GM12874 (cell line): Measurements from ENCODE around the gene NEU4.

Experiments
- TF ChIP-seq, protein P1 (sequence below): IDR thresholded peaks from 2 replicates; pipeline ENCODE4 v1.5.1; 2011; ENCODE audit warnings: low read depth, mild to moderate bottlenecking, control low read depth, low read length, moderate library complexity; ENCODE audit not compliant: insufficient read depth

The NEU4 gene

DNA sequence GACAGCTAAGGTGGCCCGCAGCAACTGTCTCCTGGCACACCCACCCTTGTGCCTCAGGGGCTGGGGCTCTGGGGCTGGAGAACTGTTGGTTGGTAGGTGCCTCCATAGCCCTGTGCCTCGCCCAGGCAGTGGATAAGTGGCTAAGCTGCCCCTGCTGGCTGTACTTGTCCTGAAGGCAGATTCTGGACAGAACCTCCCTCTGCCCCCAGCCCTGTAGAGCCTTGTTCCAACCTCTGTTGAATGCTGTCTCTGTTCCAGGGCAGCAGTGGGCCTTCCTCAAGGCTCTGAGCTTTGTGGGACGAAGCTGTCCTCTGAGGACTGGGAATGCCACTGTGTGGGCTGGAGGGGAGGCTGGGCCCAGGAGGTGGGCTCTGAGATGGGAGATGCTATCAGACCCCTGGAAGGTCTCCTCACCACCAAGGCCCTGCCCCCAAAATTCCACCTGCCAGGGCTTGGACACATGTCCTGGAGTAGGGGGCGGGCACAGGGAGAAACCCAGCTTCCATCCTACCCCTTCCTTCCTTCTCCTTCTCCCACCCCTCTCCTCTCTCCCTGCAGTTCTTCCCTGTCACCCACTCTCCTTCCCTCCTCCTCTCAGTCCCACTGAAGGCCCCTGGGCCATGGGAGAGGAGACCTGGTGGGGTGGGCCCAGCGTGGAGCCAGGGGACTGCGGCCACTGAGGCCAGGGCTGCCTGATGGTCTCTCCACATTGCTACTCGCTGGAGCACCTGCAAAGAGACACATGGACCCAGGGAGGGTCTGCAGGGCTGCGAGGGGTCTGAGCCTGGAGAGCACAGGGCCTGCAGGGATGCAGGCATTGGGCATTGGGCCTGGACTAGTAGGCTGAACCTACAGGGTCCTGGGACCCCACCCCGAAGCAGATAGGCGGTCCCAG, 51.4 kb downstream of the NEU4 start:
- TF ChIP-seq, protein P1, sequence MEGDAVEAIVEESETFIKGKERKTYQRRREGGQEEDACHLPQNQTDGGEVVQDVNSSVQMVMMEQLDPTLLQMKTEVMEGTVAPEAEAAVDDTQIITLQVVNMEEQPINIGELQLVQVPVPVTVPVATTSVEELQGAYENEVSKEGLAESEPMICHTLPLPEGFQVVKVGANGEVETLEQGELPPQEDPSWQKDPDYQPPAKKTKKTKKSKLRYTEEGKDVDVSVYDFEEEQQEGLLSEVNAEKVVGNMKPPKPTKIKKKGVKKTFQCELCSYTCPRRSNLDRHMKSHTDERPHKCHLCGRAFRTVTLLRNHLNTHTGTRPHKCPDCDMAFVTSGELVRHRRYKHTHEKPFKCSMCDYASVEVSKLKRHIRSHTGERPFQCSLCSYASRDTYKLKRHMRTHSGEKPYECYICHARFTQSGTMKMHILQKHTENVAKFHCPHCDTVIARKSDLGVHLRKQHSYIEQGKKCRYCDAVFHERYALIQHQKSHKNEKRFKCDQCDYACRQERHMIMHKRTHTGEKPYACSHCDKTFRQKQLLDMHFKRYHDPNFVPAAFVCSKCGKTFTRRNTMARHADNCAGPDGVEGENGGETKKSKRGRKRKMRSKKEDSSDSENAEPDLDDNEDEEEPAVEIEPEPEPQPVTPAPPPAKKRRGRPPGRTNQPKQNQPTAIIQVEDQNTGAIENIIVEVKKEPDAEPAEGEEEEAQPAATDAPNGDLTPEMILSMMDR, result no peak

DNA sequence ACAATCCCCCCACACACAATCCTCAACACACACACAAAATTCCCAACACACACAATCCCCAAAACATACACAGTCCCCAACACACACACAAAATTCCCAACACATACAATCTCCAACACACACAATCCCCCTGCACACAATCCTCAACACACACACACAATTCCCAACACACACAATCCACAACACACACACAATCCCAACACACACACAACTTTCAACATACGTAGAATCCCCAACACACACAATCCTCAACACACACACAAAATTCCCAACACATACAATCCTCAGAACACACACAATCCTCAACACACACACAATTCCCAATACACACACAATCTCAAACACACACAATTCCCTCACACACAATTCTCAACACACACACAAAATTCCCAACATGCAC, 52.3 kb downstream of the NEU4 start:
- TF ChIP-seq, protein P1, result no peak

DNA sequence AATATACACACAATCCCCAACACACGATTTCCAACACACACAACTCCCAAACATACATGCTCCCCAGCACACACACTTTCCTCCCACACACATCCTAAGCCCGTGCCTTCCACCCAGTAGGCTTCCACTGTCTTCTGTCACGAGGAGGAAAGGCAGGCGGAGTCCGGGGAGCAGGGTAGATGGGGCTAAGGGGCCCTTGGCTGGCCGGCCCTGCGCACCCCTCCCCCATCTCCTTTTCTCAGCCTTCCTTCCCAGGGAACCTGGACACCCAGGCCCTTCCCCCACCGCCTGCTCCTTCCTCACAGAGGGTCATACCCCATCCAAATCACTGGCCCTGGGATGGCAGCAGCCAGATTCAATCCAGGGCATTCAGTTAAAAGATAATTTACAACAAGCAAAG, 53.1 kb downstream of the NEU4 start:
- TF ChIP-seq, protein P1, result no peak

DNA sequence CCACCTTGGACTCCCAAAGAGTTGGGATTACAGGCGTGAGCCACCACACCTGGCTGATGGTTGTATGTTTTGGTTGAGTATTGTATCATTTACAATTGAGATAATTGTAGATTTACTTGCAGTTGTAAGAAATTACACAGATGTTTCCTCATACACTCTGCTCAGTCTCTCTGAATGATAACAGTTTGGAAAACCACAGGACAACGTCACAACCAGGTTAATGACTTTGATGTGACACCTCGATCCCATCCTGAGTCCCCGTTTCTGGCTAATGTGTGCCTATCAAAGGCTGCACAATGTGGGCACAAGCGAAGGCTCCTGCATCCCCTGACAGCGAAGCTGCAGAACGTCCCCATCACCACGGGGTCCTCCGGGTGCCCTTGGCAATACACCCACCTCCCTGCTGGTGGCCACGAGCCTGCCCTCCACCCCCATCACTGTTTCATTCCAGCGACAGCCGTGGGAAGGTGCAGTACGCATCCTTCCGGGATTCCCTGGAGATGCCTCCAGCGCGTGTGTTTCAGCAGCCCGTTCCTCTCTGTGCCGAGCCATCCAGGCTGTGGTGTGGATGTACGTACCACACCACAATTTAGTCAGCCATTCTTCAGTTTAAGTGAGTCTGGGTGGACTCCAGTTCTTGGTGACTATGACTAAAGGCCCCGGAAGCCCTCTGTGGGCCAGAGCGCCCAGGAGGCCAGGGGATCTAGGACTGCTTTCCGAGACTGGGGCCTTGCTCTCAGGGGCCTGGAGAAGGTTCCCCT, 54.0 kb downstream of the NEU4 start:
- TF ChIP-seq, protein P1, result no peak

DNA sequence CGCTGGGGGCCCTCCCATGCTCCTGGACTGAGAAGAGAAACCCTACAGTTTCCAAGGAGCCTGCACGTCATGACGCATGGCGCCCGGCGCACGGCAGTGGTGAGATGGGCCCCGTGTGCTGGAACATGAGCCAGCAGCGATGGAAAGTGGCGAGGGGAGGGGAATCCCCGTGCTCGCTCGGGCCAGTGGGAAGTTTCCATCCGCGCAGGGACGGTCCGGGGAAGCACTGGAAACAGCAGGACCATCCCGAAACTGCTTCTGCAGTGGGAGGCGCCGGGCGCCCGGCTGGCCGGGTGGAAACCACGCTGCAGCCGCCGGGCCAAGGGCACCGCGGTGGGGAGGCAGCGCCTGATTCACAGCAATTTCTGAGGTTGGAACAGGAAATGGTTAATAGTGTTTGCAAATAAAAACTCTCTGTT, 54.6 kb downstream of the NEU4 start:
- TF ChIP-seq, protein P1, result no peak

DNA sequence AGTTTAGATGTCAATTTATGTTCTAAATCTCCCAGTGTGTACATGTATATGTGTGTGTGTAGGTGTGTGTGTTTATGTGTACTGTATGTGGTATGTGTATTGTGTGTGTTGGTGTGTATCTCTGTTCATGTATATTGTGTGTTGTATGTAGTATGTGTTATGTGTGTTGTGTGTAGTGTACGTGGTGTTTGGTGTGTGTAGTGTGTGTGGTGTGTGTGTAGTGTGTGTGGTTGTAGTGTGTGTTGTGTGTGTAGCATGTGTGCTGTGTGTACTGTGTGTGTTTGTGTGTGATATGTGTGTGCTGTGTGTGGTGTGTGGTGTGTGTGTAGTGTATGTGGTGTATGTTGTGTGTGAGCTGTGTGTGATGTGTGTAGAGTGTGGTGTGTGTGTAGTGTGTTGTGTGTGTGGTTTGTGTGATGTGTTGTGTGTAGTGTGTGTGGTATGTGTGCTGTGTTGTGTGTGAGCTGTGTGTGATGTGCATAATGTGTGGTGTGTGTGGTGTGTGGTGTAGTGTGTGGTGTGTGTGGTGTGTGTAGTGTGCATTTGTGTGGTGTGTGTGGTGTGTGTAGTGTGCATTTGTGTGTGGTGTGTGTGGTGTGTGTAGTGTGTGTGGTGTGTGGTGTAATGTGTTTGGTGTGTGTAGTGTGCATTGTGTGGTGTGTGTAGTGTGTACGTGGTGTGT, 55.3 kb downstream of the NEU4 start:
- TF ChIP-seq, protein P1, result no peak

DNA sequence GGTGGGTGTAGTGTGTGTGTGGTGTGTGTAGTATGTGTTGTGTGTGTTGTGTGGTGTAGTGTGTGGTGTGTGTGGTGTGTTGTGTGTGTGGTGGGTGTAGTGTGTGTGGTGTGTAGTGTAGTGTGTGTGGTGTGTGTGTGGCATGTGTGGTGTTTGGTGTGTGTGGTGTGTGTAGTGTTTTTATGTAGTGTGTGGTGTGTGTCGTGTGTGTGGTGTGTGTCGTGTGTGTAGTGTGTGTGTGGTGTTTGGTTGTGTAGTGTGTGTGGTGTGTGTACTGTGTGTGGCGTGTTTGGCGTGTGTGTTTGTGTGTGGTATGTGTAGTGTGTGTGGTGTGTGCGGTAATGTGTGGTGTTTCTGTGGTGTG, 55.8 kb downstream of the NEU4 start:
- TF ChIP-seq, protein P1, result no peak
